Measurements from ENCODE around the gene TRIP12. TPM values are rescaled to one million over a fixed set of nuclear protein-coding genes. Genes with fewer than 3 reads are reported as not detected.

Gene TRIP12
- total RNA-seq, 1 experiment from 2014 or later: 265 TPM

- no peaks in the 10 kb centered on the region for H3K4me1 Mint-ChIP-seq (ENCODE audit: insufficient read depth, unreplicated experiment)
- no peak for TF ChIP-seq CTCF (IDR thresholded peaks at IDR 0.05; ENCODE audit: unreplicated experiment)
- DNase-seq (ENCODE audit: unreplicated experiment): no peak
- H3K36me3 Mint-ChIP-seq (ENCODE audit: insufficient read depth, unreplicated experiment): no peaks in the 10 kb centered on the region
- no peaks in the 10 kb centered on the region for H3K9me3 Mint-ChIP-seq (ENCODE audit: unreplicated experiment)
- BruUV-seq (replicated peaks): no TSS peak
- POLR2A ChIA-PET: no interaction called here
- H3K4me3 Mint-ChIP-seq (ENCODE audit: unreplicated experiment): no peak overlapping the region
- H3K27me3 Mint-ChIP-seq (ENCODE audit: insufficient read depth, unreplicated experiment): peaks cover 23% of the 10 kb centered on the region
- H3K27ac Mint-ChIP-seq (ENCODE audit: low read depth, unreplicated experiment): no peak overlapping the region
- CTCF ChIA-PET: interaction anchor here (0.6 to 0.7 kb wide), 2 partner anchors 139 to 430 kb away, joined by 3 to 4 read pairs; no protein-coding TSS in a partner anchor
- intact Hi-C loops (cut with micrococcal nuclease): loop anchor here (5.0 kb wide), 4 partner anchors 288 to 1673 kb away; no protein-coding TSS in a partner anchor
Observed at GRCh38 chr2:229719926-229720647, 201.7 kb downstream of the TRIP12 start.

DNA sequence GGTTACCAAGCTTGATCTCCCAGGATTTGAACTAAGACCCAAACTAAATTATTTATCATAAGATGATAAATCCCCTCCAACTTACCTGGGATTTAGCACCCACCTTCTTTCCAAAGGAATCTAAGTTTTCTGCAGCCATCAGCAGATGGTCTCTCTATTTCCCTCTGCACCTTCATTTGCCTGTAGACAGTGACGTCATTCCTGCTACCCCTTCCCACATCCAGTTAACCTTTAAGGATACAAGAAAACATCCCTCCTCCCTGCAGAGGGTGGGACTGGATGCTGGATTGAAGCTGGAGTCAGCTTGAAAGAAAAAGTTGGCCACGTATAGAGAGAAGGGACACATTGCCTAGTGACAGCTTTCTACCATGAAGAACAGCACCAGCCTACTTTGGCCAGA lies 203.8 kb downstream of the TRIP12 start:
- ChIA-PET POLR2A (interaction anchor here (0.6 kb wide), 1 partner anchor 20 kb away, joined by 3 read pairs; no protein-coding TSS in a partner anchor), CTCF (interaction anchor here (0.6 to 1.7 kb wide), 4 partner anchors 14 to 1040 kb away, joined by 3 read pairs; no protein-coding TSS in a partner anchor)
- Mint-ChIP-seq H3K27ac (ENCODE audit: low read depth, unreplicated experiment) (no peak overlapping the region), H3K4me1 (ENCODE audit: insufficient read depth, unreplicated experiment) (peaks cover 6% of the 10 kb centered on the region), H3K4me3 (ENCODE audit: unreplicated experiment) (no peak overlapping the region), H3K9me3 (ENCODE audit: unreplicated experiment) (no peaks in the 10 kb centered on the region), H3K27me3 (ENCODE audit: insufficient read depth, unreplicated experiment) (peaks cover 29% of the 10 kb centered on the region), H3K36me3 (ENCODE audit: insufficient read depth, unreplicated experiment) (no peaks in the 10 kb centered on the region)
- intact Hi-C loops (cut with micrococcal nuclease): loop anchor here (5.0 kb wide), 4 partner anchors 286 to 1671 kb away; no protein-coding TSS in a partner anchor
- no peak for DNase-seq (ENCODE audit: unreplicated experiment)
- BruUV-seq (replicated peaks): no TSS peak
- TF ChIP-seq CTCF (IDR thresholded peaks at IDR 0.05; ENCODE audit: unreplicated experiment): no peak

DNA sequence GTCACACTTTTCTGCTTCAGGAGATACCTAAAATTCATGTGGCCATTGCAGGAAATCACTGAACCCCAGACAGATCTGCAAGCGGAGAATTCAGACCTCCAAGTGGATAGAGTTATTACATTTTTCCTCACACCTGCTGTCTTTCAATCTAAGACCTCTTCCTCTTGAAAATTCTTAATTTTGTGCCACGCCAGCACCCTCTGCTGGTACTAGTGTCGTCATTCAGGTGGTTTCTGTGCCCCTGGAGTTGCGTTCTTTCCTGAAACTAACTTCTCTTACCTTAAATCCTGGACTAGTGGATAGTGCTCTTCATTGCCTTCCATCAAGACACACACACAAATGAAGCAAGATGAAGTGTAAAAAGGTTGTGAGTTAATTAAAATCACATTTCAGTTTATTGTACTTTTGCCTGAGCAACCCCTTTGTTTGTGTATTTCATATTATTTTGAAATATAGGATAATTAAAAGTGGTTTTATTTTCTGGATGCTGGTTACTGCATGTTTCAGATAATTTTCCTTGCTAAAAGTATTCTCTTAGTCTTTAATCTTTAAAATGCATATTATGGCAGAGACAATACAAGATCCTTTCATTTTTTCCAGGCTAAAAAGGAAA lies 205.8 kb downstream of the TRIP12 start:
- no peak overlapping the region for H3K27ac Mint-ChIP-seq (ENCODE audit: low read depth, unreplicated experiment)
- H3K9me3 Mint-ChIP-seq (ENCODE audit: unreplicated experiment): no peaks in the 10 kb centered on the region
- peak; percentile 68 for TF ChIP-seq CTCF (IDR thresholded peaks at IDR 0.05; ENCODE audit: unreplicated experiment)
- peak overlapping the region; percentile 15 for H3K4me3 Mint-ChIP-seq (ENCODE audit: unreplicated experiment)
- no TSS peak for BruUV-seq (replicated peaks)
- POLR2A ChIA-PET: no interaction called here
- CTCF ChIA-PET: interaction anchor here (0.6 to 1.7 kb wide), 13 partner anchors 10 to 1035 kb away, joined by 3 to 10 read pairs (median 3); no protein-coding TSS in a partner anchor
- peaks cover 49% of the 10 kb centered on the region for H3K27me3 Mint-ChIP-seq (ENCODE audit: insufficient read depth, unreplicated experiment)
- intact Hi-C loops (cut with micrococcal nuclease): loop anchor here (2.0 to 5.0 kb wide), 6 partner anchors 129 to 1669 kb away; no protein-coding TSS in a partner anchor
- peak; percentile 74 for DNase-seq (ENCODE audit: unreplicated experiment)
- H3K36me3 Mint-ChIP-seq (ENCODE audit: insufficient read depth, unreplicated experiment): no peaks in the 10 kb centered on the region
- H3K4me1 Mint-ChIP-seq (ENCODE audit: insufficient read depth, unreplicated experiment): peaks cover 10% of the 10 kb centered on the region
